ENCODE data around the gene ZNF577. TPM values are rescaled to one million over a fixed set of nuclear protein-coding genes. Genes with fewer than 3 reads are reported as not detected.

ZNF577 gene
- total RNA-seq (15.6 TPM), polyA plus RNA-seq (ENCODE audit: insufficient read depth in 1 of 8, insufficient read length in 8 of 8, low replicate concordance in 1 of 8) (10 to 100 TPM; 12.5 to 19.7 (median 17.9) TPM)
- long read RNA-seq, donor 1, partial matches to known transcripts, result 0 of 3 reads
- long read RNA-seq, donor 1, other reads (novel, unspliced or antisense), result 0 of 3 reads
- long read RNA-seq, donor 2, result 0 reads
- long read RNA-seq, donor 3, partial matches to known transcripts, result 0 of 5 reads
- long read RNA-seq, donor 3, other reads (novel, unspliced or antisense), result 0 of 5 reads
- long read RNA-seq, donor 4, partial matches to known transcripts, result 0 of 1 reads
- long read RNA-seq, donor 4, other reads (novel, unspliced or antisense), result 0 of 1 reads
- long read RNA-seq, donor 5, partial matches to known transcripts, result 6 of 10 reads
- long read RNA-seq, donor 5, other reads (novel, unspliced or antisense), result 0 of 10 reads
- long read RNA-seq, donor 6, partial matches to known transcripts, result 0 of 2 reads
- long read RNA-seq, donor 6, other reads (novel, unspliced or antisense), result 0 of 2 reads
- long read RNA-seq, donor 7, partial matches to known transcripts, result 0 of 2 reads
- long read RNA-seq, donor 7, other reads (novel, unspliced or antisense), result 0 of 2 reads
- long read RNA-seq, donor 8, result 0 reads
- long read RNA-seq, donor 9, partial matches to known transcripts, result 0 of 1 reads
- long read RNA-seq, donor 9, other reads (novel, unspliced or antisense), result 0 of 1 reads
- long read RNA-seq, donor 10, partial matches to known transcripts, result 0 of 1 reads
- long read RNA-seq, donor 10, other reads (novel, unspliced or antisense), result 0 of 1 reads
- long read RNA-seq, donor 11, partial matches to known transcripts, result 0 of 1 reads
- long read RNA-seq, donor 11, other reads (novel, unspliced or antisense), result 0 of 1 reads

DNA sequence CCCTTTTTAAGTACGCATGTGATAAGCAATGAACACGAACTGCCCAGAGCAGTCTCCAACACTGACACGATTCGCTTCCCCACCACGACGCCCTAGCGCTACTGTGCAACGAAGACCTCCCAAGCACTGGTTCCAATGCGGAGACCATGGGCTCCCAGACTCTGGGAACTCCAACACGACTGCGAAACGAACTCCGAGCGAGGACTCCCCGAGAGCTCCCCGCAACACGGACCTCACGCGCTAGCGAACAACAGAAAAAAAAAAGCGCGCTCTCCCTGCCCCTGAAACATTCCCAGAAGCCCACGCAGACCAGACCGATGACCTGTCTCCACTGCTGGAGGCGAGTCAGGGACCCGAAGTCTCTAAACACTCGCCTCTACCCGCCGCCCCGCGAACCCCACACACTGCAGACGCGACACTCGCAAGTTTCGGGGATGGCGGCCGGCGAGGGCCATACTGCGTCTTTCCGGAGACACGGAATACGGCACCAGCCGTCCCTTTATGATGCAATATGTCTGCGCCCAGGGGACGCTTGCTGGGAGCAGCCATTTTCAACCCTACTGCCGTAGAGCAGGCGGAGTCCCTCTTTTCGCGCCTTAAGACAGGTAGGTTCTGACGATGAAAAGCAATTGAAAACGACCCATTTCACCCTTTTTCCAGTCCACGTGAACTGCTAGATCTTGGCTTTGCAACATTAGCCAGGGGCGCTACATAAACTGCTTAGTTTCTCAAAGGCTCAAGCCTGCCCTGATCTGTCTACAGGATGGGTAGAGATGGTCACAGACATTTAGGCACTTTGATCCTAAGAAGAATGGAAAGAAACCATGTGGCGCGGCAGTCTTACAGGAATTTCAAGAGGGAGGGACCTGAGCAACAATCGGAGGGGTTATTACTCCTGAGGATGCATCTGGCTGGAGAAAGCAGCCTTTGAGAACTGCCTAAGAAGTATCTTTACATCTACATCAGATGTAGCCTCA is at the start of gene ZNF577:
Gene ZNF577, minus strand, starts transcription at position 430 of the 977 bp plus-strand sequence. CDS start 7,569 bp downstream, outside the sequence.
- peak; percentile 98 for DNase-seq
- Histone ChIP-seq H3K27me3 (ENCODE audit: control insufficient read depth, insufficient read depth, low read length) (no peaks in the 10 kb centered on the region), H3K9me3 (replicated peaks; ENCODE audit: control insufficient read depth, low read depth, low read length) (peaks cover 42% of the 10 kb centered on the region), H3K36me3 (ENCODE audit: control insufficient read depth, insufficient read depth, low read length) (peaks cover 30% of the 10 kb centered on the region), H3K27ac (ENCODE audit: low read length) (peak within 1 kb of the TSS; percentile 89), H3K4me1 (ENCODE audit: control insufficient read depth, insufficient read depth, low read length) (peaks cover 3% of the 10 kb centered on the region), H3K4me3 (ENCODE audit: low read length) (peak within 1 kb of the TSS; percentile 69)
- under 1% methylated on average over 52 of the region's 56 CpGs for WGBS (ENCODE audit: insufficient coverage)

GRCh38 chr19:51931921-51932320 is 44.2 kb upstream of the ZNF577 start:
- Histone ChIP-seq H3K4me1 (ENCODE audit: control insufficient read depth, insufficient read depth, low read length) (peaks cover 8% of the 10 kb centered on the region), H3K9me3 (replicated peaks; ENCODE audit: control insufficient read depth, low read depth, low read length) (peaks cover 8% of the 10 kb centered on the region), H3K27ac (ENCODE audit: low read length) (no peak overlapping the region), H3K36me3 (ENCODE audit: control insufficient read depth, insufficient read depth, low read length) (peaks cover 35% of the 10 kb centered on the region), H3K27me3 (ENCODE audit: control insufficient read depth, insufficient read depth, low read length) (no peaks in the 10 kb centered on the region), H3K4me3 (ENCODE audit: low read length) (no peak overlapping the region)
- no peak for DNase-seq
- WGBS (ENCODE audit: insufficient coverage), result 94% methylated on average over 8 of the region's 8 CpGs

DNA sequence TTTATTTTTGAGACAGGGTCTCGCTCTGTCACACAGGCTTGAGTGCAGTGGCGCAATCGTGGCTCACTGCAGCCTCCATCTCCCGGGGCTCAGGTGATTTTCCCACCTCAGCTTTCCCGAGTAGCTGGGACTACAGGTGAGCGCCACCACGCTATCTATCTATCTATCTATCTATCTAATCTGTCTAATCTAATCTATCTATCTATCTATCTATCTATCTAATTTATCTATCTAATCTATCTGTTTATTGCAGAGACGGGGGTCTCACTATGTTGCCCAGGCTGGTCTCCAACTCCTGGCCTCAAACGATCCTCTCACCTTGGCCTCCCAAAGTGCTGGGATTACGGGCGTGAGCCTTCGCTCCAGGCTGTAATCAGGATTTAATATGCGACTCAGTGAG is 40.1 kb upstream of the ZNF577 start:
- Histone ChIP-seq H3K4me1 (ENCODE audit: control insufficient read depth, insufficient read depth, low read length) (peaks cover 12% of the 10 kb centered on the region), H3K4me3 (ENCODE audit: low read length) (peak overlapping the region; percentile 89), H3K9me3 (replicated peaks; ENCODE audit: control insufficient read depth, low read depth, low read length) (peaks cover 6% of the 10 kb centered on the region), H3K27ac (ENCODE audit: low read length) (peak overlapping the region; percentile 99), H3K36me3 (ENCODE audit: control insufficient read depth, insufficient read depth, low read length) (peaks cover 13% of the 10 kb centered on the region), H3K27me3 (ENCODE audit: control insufficient read depth, insufficient read depth, low read length) (peaks cover 2% of the 10 kb centered on the region)
- DNase-seq, result no peak
- WGBS (ENCODE audit: insufficient coverage), result 7% methylated on average over 6 of the region's 13 CpGs

- peak; percentile 97 for DNase-seq
- WGBS (ENCODE audit: insufficient coverage), result 0% methylated on average over 52 of the region's 52 CpGs
- peaks cover 2% of the 10 kb centered on the region for H3K27me3 ChIP-seq (ENCODE audit: control insufficient read depth, insufficient read depth, low read length)
- H3K27ac ChIP-seq (ENCODE audit: low read length), result peak within 1 kb of the TSS; percentile 99
- H3K36me3 ChIP-seq (ENCODE audit: control insufficient read depth, insufficient read depth, low read length), result peaks cover 7% of the 10 kb centered on the region
- H3K4me1 ChIP-seq (ENCODE audit: control insufficient read depth, insufficient read depth, low read length), result peaks cover 12% of the 10 kb centered on the region
- peak within 1 kb of the TSS; percentile 89 for H3K4me3 ChIP-seq (ENCODE audit: low read length)
- H3K9me3 ChIP-seq (replicated peaks; ENCODE audit: control insufficient read depth, low read depth, low read length), result peaks cover 11% of the 10 kb centered on the region
Measured at GRCh38 chr19:51926784-51927741, 39.3 kb upstream of the ZNF577 start, which contains the start of gene ZNF613. ZNF613 (plus strand) TSS chr19:51927472; CDS start chr19:51936221, 8,749 bp downstream.

DNA sequence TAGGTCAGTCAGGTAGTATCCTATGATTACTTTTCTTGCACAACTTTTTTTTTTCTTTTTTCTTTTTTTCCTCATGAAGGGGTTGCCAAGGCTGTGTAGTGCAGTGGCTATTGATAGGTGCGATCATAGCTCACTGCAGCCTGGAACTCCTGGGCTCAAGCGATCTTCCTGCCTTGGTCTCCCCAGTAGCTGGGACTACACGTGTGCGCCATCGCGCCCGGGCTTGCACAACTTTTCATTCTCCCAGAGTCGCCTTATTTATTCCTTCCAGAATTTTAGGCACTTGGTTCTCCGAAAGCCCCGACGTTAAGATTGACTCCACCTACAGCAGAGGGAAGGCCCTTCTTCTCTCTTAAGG is 38.7 kb upstream of the ZNF577 start:
- Histone ChIP-seq H3K4me1 (ENCODE audit: control insufficient read depth, insufficient read depth, low read length) (peaks cover 12% of the 10 kb centered on the region), H3K36me3 (ENCODE audit: control insufficient read depth, insufficient read depth, low read length) (peaks cover 3% of the 10 kb centered on the region), H3K4me3 (ENCODE audit: low read length) (peak overlapping the region; percentile 89), H3K27ac (ENCODE audit: low read length) (peak overlapping the region; percentile 99), H3K9me3 (replicated peaks; ENCODE audit: control insufficient read depth, low read depth, low read length) (peaks cover 18% of the 10 kb centered on the region), H3K27me3 (ENCODE audit: control insufficient read depth, insufficient read depth, low read length) (peaks cover 2% of the 10 kb centered on the region)
- DNase-seq, result no peak
- 12% methylated on average over 11 of the region's 11 CpGs for WGBS (ENCODE audit: insufficient coverage)

GRCh38 chr19:51921949-51922348 is 34.2 kb upstream of the ZNF577 start:
- Histone ChIP-seq H3K27me3 (ENCODE audit: control insufficient read depth, insufficient read depth, low read length) (peaks cover 2% of the 10 kb centered on the region), H3K4me1 (ENCODE audit: control insufficient read depth, insufficient read depth, low read length) (peaks cover 3% of the 10 kb centered on the region), H3K27ac (ENCODE audit: low read length) (no peak overlapping the region), H3K9me3 (replicated peaks; ENCODE audit: control insufficient read depth, low read depth, low read length) (peaks cover 38% of the 10 kb centered on the region), H3K36me3 (ENCODE audit: control insufficient read depth, insufficient read depth, low read length) (no peaks in the 10 kb centered on the region), H3K4me3 (ENCODE audit: low read length) (no peak overlapping the region)
- DNase-seq, result no peak
- WGBS (ENCODE audit: insufficient coverage), result 85% methylated on average over 7 of the region's 8 CpGs

- H3K4me1 ChIP-seq (ENCODE audit: control insufficient read depth, insufficient read depth, low read length), result no peaks in the 10 kb centered on the region
Measured at GRCh38 chr19:51919606-51920005, 31.9 kb upstream of the ZNF577 start.

GRCh38 chr19:51916167-51916566 is 28.4 kb upstream of the ZNF577 start:
- no peaks in the 10 kb centered on the region for H3K4me1 ChIP-seq (ENCODE audit: control insufficient read depth, insufficient read depth, low read length)
- H3K27me3 ChIP-seq (ENCODE audit: control insufficient read depth, insufficient read depth, low read length), result no peaks in the 10 kb centered on the region
- DNase-seq, result no peak
- 86% methylated on average over 1 of the region's 1 CpG for WGBS (ENCODE audit: insufficient coverage)
- H3K36me3 ChIP-seq (ENCODE audit: control insufficient read depth, insufficient read depth, low read length), result no peaks in the 10 kb centered on the region
- no peak overlapping the region for H3K27ac ChIP-seq (ENCODE audit: low read length)
- peaks cover 36% of the 10 kb centered on the region for H3K9me3 ChIP-seq (replicated peaks; ENCODE audit: control insufficient read depth, low read depth, low read length)
- H3K4me3 ChIP-seq (ENCODE audit: low read length), result no peak overlapping the region

More at GRCh38 chr19:51919606-51920005, 31.9 kb upstream of the ZNF577 start:
- Histone ChIP-seq H3K4me3 (ENCODE audit: low read length) (no peak overlapping the region), H3K27me3 (ENCODE audit: control insufficient read depth, insufficient read depth, low read length) (no peaks in the 10 kb centered on the region), H3K27ac (ENCODE audit: low read length) (no peak overlapping the region), H3K36me3 (ENCODE audit: control insufficient read depth, insufficient read depth, low read length) (no peaks in the 10 kb centered on the region), H3K9me3 (replicated peaks; ENCODE audit: control insufficient read depth, low read depth, low read length) (peaks cover 50% of the 10 kb centered on the region)
- DNase-seq, result no peak
- 70% methylated on average over 2 of the region's 3 CpGs for WGBS (ENCODE audit: insufficient coverage)

Data from muscle of leg (tissue), 16 donors.